Omental fat pad (tissue), 4 donors: ENCODE measurements around the gene MAP3K13. TPM values are rescaled to one million over a fixed set of nuclear protein-coding genes. Genes with fewer than 3 reads are reported as not detected.

ENCODE experiments used
- ATAC-seq: fragments of 150-250 bp; one replicate; pipeline ENCODE4 v1.9.1; 2016; ENCODE audit warnings: mild to moderate bottlenecking, moderate library complexity; ENCODE audit not compliant: low FRiP score
- DNase-seq: peaks from one replicate; pipeline ENCODE4 v3.0.0-alpha.2; 2019; ENCODE audit warnings: low spot score
- total RNA-seq, 4 donors: library from RNA; depleted of rRNA; stranded (reverse); fragments of >200 nt; gene quantifications; one replicate each; pipeline ENCODE4 v1.1.0, GENCODE V29; 2016
- TF ChIP-seq, protein P1 (sequence below), 3 donors: fragments of 450-650 bp; IDR thresholded peaks; one replicate each; pipeline ENCODE4 v1.5.1; 2016 to 2017; ENCODE audit warnings: antibody characterized with exemption in 3 of 3, mild to moderate bottlenecking in 3 of 3, moderate library complexity in 2 of 3

MAP3K13 gene
- total RNA-seq, 4 donors from 2014 or later = 12.4 to 17.8 (median 16.3) TPM

DNA sequence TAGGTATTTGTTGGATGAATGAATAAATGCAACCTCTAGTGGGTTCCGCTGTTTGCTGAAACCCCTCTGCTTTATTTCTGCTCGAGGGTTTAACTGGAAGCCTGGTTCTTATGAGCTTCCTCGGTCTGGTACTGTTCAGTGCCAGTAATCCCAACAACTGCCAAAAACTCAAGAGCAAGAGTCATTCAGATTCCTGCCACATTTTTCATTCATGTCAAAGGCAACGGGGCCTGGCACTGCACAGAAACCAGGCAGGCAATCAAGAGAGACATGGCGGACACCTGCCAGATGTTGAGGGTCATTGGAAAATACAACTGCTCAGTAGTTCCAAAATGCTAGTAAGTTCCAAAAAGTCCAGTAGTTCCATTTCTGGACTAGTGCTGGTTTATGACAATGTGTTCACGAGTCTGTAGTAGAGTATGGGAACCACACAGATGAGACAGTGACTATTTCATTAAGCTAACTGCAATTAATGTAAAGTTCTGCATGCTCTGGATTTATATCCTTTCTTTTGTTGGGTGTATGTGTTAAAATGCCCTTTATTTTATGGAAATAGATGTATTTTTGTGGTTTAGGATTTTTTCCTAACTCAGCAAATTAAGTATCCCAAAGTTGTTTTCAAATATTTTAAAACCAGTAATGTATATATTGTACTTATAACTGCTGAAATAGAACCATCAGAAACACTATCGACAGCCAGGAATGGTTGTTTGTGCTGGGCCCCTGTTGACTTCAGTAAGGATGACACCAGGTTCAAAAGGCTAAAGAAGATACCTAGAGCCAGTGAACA lies 158.6 kb downstream of the MAP3K13 start:
- TF ChIP-seq, protein P1, sequence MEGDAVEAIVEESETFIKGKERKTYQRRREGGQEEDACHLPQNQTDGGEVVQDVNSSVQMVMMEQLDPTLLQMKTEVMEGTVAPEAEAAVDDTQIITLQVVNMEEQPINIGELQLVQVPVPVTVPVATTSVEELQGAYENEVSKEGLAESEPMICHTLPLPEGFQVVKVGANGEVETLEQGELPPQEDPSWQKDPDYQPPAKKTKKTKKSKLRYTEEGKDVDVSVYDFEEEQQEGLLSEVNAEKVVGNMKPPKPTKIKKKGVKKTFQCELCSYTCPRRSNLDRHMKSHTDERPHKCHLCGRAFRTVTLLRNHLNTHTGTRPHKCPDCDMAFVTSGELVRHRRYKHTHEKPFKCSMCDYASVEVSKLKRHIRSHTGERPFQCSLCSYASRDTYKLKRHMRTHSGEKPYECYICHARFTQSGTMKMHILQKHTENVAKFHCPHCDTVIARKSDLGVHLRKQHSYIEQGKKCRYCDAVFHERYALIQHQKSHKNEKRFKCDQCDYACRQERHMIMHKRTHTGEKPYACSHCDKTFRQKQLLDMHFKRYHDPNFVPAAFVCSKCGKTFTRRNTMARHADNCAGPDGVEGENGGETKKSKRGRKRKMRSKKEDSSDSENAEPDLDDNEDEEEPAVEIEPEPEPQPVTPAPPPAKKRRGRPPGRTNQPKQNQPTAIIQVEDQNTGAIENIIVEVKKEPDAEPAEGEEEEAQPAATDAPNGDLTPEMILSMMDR (IDR thresholded peaks at IDR 0.05) = no peak
- ATAC-seq = no peak
- DNase-seq = no peak

DNA sequence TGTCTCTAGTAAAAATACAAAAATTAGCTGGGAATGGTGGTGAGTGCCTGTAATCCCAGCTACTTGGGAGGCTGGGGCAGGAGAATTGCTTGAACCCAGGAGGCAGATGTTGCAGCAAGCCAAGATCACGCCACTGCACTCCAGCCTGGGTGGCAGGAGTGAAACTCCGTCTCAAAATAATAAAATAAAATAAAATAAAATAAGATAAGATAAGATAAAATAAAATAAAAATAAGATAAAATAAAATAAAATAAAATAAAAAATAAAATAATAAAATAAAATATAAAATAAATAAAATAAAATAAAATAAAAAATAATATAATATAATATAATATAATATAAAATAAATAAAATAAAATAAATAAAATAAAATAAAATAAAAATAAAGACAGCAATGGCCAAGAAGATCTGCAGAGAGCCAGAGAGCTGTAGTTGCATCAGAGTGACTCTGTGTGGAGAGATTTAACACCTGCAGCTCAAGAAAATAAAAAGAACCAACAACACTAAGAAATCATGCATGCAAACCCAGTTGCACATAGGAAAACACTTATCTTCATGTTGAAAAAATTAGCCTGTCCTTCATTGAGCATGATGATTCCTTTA lies 163.5 kb downstream of the MAP3K13 start:
- ATAC-seq (no peak), DNase-seq (no peak)
- TF ChIP-seq, protein P1 (IDR thresholded peaks at IDR 0.05) = no peak

DNA sequence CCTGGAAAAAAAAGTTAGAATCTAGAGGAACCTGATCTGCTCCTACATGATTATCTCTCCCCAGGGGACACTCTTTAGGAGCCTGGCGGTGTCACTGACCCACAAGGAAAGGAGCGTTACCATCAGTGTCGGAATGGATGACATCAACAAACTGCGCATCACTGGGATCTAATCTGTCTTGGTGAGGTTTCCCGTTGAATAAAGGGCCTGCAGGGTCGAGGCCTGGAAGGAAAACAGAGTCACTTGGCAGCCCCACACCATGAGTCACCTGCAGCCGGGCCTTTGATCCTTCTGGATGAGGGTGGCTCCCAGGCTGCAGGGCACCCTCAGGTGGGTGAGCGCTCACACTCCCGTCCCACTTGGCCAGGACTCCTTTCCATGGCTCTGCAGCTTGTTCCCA lies 164.4 kb downstream of the MAP3K13 start:
- DNase-seq (no peak), ATAC-seq (no peak)
- TF ChIP-seq, protein P1 (IDR thresholded peaks at IDR 0.05) = no peak

DNA sequence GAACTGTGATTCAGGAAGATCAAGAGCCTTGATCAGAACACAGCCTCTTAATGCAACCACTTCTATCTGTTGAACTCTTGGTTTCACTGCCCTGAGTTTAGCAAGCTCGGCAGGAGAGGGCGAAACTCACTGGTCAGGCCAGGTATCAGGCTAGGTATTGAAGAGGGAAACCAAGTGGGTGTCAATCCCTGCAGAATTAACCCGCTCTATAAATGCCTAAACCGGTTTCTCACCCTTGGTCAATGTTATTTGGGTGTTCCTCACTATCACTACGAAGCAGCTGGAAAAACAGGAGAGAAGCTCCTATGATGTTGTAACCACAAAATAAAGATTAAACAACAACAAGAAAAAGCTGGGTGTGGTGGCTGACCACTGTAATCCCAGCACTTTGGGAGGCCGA lies 165.6 kb downstream of the MAP3K13 start:
- no peak for ATAC-seq
- no peak for DNase-seq

DNA sequence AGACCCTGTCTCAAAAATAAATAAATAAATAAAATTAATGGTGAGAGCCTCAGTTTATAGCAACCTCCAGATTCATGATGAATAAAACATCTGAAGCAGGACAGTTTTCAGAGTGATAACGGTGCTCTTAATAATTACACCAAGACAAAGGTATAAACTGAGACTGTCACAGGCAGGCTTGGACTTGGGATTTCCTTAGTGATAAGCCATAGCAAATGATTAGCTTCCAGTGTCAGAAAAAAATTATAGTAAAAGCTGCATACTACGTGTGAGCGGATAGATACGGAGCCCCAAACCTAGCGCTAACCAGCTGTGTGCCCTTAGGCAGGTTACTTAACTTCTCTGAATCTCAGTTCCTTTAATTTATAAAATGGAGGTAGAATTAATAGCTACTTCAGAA lies 167.9 kb downstream of the MAP3K13 start:
- no peak for DNase-seq
- no peak for ATAC-seq
- TF ChIP-seq, protein P1 (IDR thresholded peaks at IDR 0.05) = no peak

More for the DNA sequence above, 165.6 kb downstream of the MAP3K13 start:
- TF ChIP-seq, protein P1 (IDR thresholded peaks at IDR 0.05) = no peak

DNA sequence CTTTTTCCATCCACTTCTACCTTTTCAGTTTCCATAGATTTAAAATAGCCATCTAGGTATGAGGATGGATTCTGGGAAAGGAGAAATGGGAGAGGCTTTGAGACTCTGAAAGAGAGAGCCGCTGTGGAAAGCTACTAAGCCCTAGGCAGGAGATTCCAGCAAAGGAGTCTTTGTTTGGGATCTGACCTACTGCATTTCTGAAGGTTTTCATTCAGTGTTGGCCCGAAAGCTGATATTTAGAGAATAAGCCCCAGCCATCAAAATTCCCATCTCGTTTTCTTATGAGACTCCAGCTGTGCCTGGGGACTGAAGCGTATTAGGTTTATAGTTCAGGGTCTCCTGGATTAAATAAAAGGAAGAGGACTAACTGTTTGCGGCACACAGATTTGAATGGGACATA lies 170.0 kb downstream of the MAP3K13 start:
- TF ChIP-seq, protein P1 (IDR thresholded peaks at IDR 0.05) = no peak
- no peak for ATAC-seq
- DNase-seq = no peak

DNA sequence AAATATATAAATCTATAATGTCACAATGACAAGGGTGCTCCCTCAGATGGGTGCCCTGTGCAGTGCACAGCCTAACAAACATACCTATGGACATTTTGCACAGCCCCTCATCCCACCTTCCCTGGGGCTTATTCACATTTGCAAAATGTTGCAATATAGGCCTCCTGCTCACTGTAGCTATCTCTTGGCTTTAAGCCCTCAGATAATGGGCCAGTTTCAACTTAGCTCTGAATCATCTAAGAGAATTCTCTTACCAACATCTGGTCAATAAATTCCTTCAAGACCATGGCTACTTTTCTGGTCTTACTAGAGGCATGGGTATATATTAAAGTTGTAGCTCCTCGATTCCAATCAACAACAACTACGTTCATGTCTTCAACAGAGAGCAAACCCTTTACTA lies 171.6 kb downstream of the MAP3K13 start:
- ATAC-seq = no peak
- DNase-seq = no peak
- TF ChIP-seq, protein P1 (IDR thresholded peaks at IDR 0.05) = no peak
